GM19438 (cell line): ENCODE measurements around the gene MACROH2A2.
"Not testable (repeated sequence)": the region's sequence is repeated elsewhere in the genome, so short reads cannot be mapped to it uniquely, and the experiment has no call there.

Experiments used
- ATAC-seq: cut with Tn5 transposase; IDR thresholded peaks from one replicate; pipeline ENCODE4 v1.9.1; 2021; ENCODE audit warnings: low read depth; ENCODE audit not compliant: unreplicated experiment

Gene MACROH2A2

GRCh38 chr10:70097459-70097858 lies 44.8 kb downstream of the MACROH2A2 start:
- no peak for ATAC-seq

- ATAC-seq: no peak
Observed at GRCh38 chr10:70098271-70098670, 45.6 kb downstream of the MACROH2A2 start.

- not testable (repeated sequence) for ATAC-seq
Observed at GRCh38 chr10:70101068-70101562, 48.5 kb downstream of the MACROH2A2 start.

- no peak for ATAC-seq
Observed at GRCh38 chr10:70101668-70102067, 49.0 kb downstream of the MACROH2A2 start.

- ATAC-seq: no peak
Observed at GRCh38 chr10:70106958-70107791, 54.5 kb downstream of the MACROH2A2 start.

GRCh38 chr10:70109064-70109729 lies 56.6 kb downstream of the MACROH2A2 start:
- ATAC-seq: no peak

GRCh38 chr10:70111496-70111895 lies 58.9 kb downstream of the MACROH2A2 start:
- ATAC-seq: no peak

GRCh38 chr10:70112071-70112470 lies 59.4 kb downstream of the MACROH2A2 start:
- no peak for ATAC-seq

- no peak for ATAC-seq
Observed at GRCh38 chr10:70114902-70115301, 62.3 kb downstream of the MACROH2A2 start.

- ATAC-seq: no peak
Observed at GRCh38 chr10:70115948-70116682, 63.5 kb downstream of the MACROH2A2 start.

- no peak for ATAC-seq
Observed at GRCh38 chr10:70117646-70118045, 65.0 kb downstream of the MACROH2A2 start.

- no peak for ATAC-seq
Observed at GRCh38 chr10:70118196-70118595, 65.5 kb downstream of the MACROH2A2 start.

GRCh38 chr10:70119197-70119596 lies 66.6 kb downstream of the MACROH2A2 start:
- ATAC-seq: no peak

- no peak for ATAC-seq
Observed at GRCh38 chr10:70119623-70120022, 67.0 kb downstream of the MACROH2A2 start.

GRCh38 chr10:70120417-70120816 lies 67.8 kb downstream of the MACROH2A2 start:
- no peak for ATAC-seq

GRCh38 chr10:70121281-70121949 lies 68.8 kb downstream of the MACROH2A2 start:
- ATAC-seq: no peak

- ATAC-seq: no peak
Observed at GRCh38 chr10:70122742-70123141, 70.1 kb downstream of the MACROH2A2 start.

- ATAC-seq: not testable (repeated sequence)
Observed at GRCh38 chr10:70123166-70123565, 70.5 kb downstream of the MACROH2A2 start.

- ATAC-seq: no peak
Observed at GRCh38 chr10:70123817-70124216, 71.2 kb downstream of the MACROH2A2 start.

GRCh38 chr10:70124415-70124814 lies 71.8 kb downstream of the MACROH2A2 start:
- ATAC-seq: no peak
